ENCODE data around the gene NAA25.

The NAA25 gene

GRCh38 chr12:112108202-112109079 is at the start of gene NAA25:
Gene NAA25 (minus strand): TSS chr12:112108783. CDS start chr12:112108773, 10 bp downstream.
- FAIRE-seq: no peak
- peak; percentile 93 for DNase-seq (ENCODE audit: insufficient read length, low spot score)

- no peak for DNase-seq (ENCODE audit: insufficient read length, low spot score)
- no peak for FAIRE-seq
Observed at GRCh38 chr12:112153893-112154219, 45.3 kb upstream of the NAA25 start.

- DNase-seq (ENCODE audit: insufficient read length, low spot score) (no peak), FAIRE-seq (no peak)
Observed at GRCh38 chr12:112153181-112153892, 44.8 kb upstream of the NAA25 start.

- DNase-seq (ENCODE audit: insufficient read length, low spot score) (no peak), FAIRE-seq (no peak)
Observed at GRCh38 chr12:112151766-112152541, 43.4 kb upstream of the NAA25 start.

- DNase-seq (ENCODE audit: insufficient read length, low spot score) (no peak), FAIRE-seq (no peak)
Observed at GRCh38 chr12:112149596-112149995, 41.0 kb upstream of the NAA25 start.

GRCh38 chr12:112148031-112148513 is 39.5 kb upstream of the NAA25 start:
- FAIRE-seq (no peak), DNase-seq (ENCODE audit: insufficient read length, low spot score) (peak; percentile 59)

GRCh38 chr12:112146123-112146522 is 37.5 kb upstream of the NAA25 start:
- FAIRE-seq (no peak), DNase-seq (ENCODE audit: insufficient read length, low spot score) (no peak)

- no peak for FAIRE-seq
- no peak for DNase-seq (ENCODE audit: insufficient read length, low spot score)
Observed at GRCh38 chr12:112140728-112141127, 32.1 kb upstream of the NAA25 start.

- no peak for FAIRE-seq
Observed at GRCh38 chr12:112134731-112135130, 26.1 kb upstream of the NAA25 start.

GRCh38 chr12:112133418-112133817 is 24.8 kb upstream of the NAA25 start:
- FAIRE-seq (no peak), DNase-seq (ENCODE audit: insufficient read length, low spot score) (no peak)

More at GRCh38 chr12:112134731-112135130, 26.1 kb upstream of the NAA25 start:
- no peak for DNase-seq (ENCODE audit: insufficient read length, low spot score)

- no peak for DNase-seq (ENCODE audit: insufficient read length, low spot score)
- FAIRE-seq: no peak
Observed at GRCh38 chr12:112131686-112132085, 23.1 kb upstream of the NAA25 start.

GRCh38 chr12:112130441-112130998 is 21.9 kb upstream of the NAA25 start:
- DNase-seq (ENCODE audit: insufficient read length, low spot score) (no peak), FAIRE-seq (no peak)

GRCh38 chr12:112126911-112127310 is 18.3 kb upstream of the NAA25 start:
- DNase-seq (ENCODE audit: insufficient read length, low spot score): no peak
- no peak for FAIRE-seq

GRCh38 chr12:112126000-112126438 is 17.4 kb upstream of the NAA25 start:
- FAIRE-seq (no peak), DNase-seq (ENCODE audit: insufficient read length, low spot score) (no peak)

GRCh38 chr12:112125250-112125999 is 16.8 kb upstream of the NAA25 start, which contains the start of gene TRAFD1:
Gene TRAFD1 (plus strand): TSS chr12:112125560. CDS start chr12:112130523, 4,963 bp downstream.
- peak; percentile 96 for FAIRE-seq
- DNase-seq (ENCODE audit: insufficient read length, low spot score): peak; percentile 99

GRCh38 chr12:112124918-112125249 is 16.3 kb upstream of the NAA25 start:
- no peak for FAIRE-seq

GRCh38 chr12:112122823-112123690 is 14.5 kb upstream of the NAA25 start:
- FAIRE-seq: no peak

More at GRCh38 chr12:112124918-112125249, 16.3 kb upstream of the NAA25 start:
- DNase-seq (ENCODE audit: insufficient read length, low spot score): no peak

GRCh38 chr12:112121780-112122565 is 13.4 kb upstream of the NAA25 start:
- DNase-seq (ENCODE audit: insufficient read length, low spot score): no peak
- FAIRE-seq: no peak

More at GRCh38 chr12:112122823-112123690, 14.5 kb upstream of the NAA25 start:
- DNase-seq (ENCODE audit: insufficient read length, low spot score): no peak
